NB4 (cell line): Measurements from ENCODE around the gene EVC2.

Experiments used
- DNase-seq: peaks from one replicate; pipeline ENCODE4 v3.0.0; 2010; ENCODE audit warnings: low read depth
- H3K4me3 ChIP-seq: one replicate; pipeline ENCODE4 v1.5.1; 2011; ENCODE audit warnings: mild to moderate bottlenecking, low read depth, low read length, moderate library complexity
- CTCF ChIP-seq: IDR thresholded peaks from one replicate; pipeline ENCODE4 v1.5.1; 2012; ENCODE audit warnings: low read depth, low read length
- MYC ChIP-seq: IDR thresholded peaks from 2 replicates; pipeline ENCODE4 v1.6.1; 2011; ENCODE audit warnings: low read depth, low read length
- POLR2A ChIP-seq: IDR thresholded peaks from 2 replicates; pipeline ENCODE4 v1.6.1; 2011; ENCODE audit warnings: mild to moderate bottlenecking; ENCODE audit not compliant: insufficient read length; ENCODE audit errors: extremely low read depth
- TF ChIP-seq, protein P1 (sequence below): IDR thresholded peaks from 2 replicates; pipeline ENCODE4 v1.6.1; 2011; ENCODE audit warnings: low read depth, low read length

EVC2 gene

GRCh38 chr4:5517372-5517771 lies 191.0 kb downstream of the EVC2 start:
- no peak for DNase-seq
- TF ChIP-seq, protein P1, sequence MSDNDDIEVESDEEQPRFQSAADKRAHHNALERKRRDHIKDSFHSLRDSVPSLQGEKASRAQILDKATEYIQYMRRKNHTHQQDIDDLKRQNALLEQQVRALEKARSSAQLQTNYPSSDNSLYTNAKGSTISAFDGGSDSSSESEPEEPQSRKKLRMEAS: no peak
- TF ChIP-seq POLR2A: no peak
- H3K4me3 ChIP-seq: no peak overlapping the region

GRCh38 chr4:5515646-5516045 lies 192.7 kb downstream of the EVC2 start:
- DNase-seq: no peak
- no peak overlapping the region for H3K4me3 ChIP-seq
- no peak for TF ChIP-seq CTCF
- TF ChIP-seq, protein P1: no peak
- no peak for TF ChIP-seq POLR2A
- no peak for TF ChIP-seq MYC
